DOHH2 (cell line): ENCODE measurements around the gene TSHZ2.

ENCODE experiments used
- H3F3A ChIP-seq: fragments of 200-600 bp; sonication (generic), shearing (Covaris generic); 2 replicates; pipeline ENCODE4 v1.6.0; 2016; ENCODE audit warnings: antibody characterized with exemption, mild to moderate bottlenecking; ENCODE audit not compliant: control insufficient read depth, insufficient read depth
- H3K27ac ChIP-seq: fragments of 200-600 bp; sonication (generic); 2 replicates; pipeline ENCODE4 v1.5.1; 2014; ENCODE audit warnings: low read depth, mild to moderate bottlenecking, low read length, moderate library complexity
- H3K27me3 ChIP-seq: fragments of 200-600 bp; sonication (generic); 2 replicates; pipeline ENCODE4 v1.6.1; 2014; ENCODE audit warnings: mild to moderate bottlenecking, low read length, mixed read lengths; ENCODE audit not compliant: control insufficient read depth
- H3K36me3 ChIP-seq: fragments of 200-600 bp; sonication (generic); 2 replicates; pipeline ENCODE4 v1.6.1; 2014; ENCODE audit warnings: mild to moderate bottlenecking, low read length, moderate library complexity, mixed read lengths; ENCODE audit not compliant: control insufficient read depth
- H3K4me1 ChIP-seq: fragments of 200-600 bp; sonication (generic); 2 replicates; pipeline ENCODE4 v1.6.1; 2014; ENCODE audit warnings: mild to moderate bottlenecking, low read length, mixed read lengths; ENCODE audit not compliant: control insufficient read depth
- H3K4me2 ChIP-seq: fragments of 200-600 bp; sonication (generic); 2 replicates; pipeline ENCODE4 v1.6.0; 2014; ENCODE audit warnings: mild to moderate bottlenecking, low read length, moderate library complexity
- H3K4me3 ChIP-seq: fragments of 200-600 bp; sonication (generic); 2 replicates; pipeline ENCODE4 v1.5.1; 2014; ENCODE audit warnings: mild to moderate bottlenecking, low read length, mixed read lengths
- H3K79me2 ChIP-seq: fragments of 200-600 bp; sonication (generic); 2 replicates; pipeline ENCODE4 v1.6.1; 2014; ENCODE audit warnings: mild to moderate bottlenecking, low read length, mixed read lengths; ENCODE audit not compliant: control insufficient read depth
- H3K9me2 ChIP-seq: fragments of 200-600 bp; sonication (generic); replicated peaks from 2 replicates; pipeline ENCODE4 v1.6.1; 2014; ENCODE audit warnings: mild to moderate bottlenecking, low read length, mixed read lengths; ENCODE audit not compliant: control insufficient read depth
- H3K9me3 ChIP-seq: fragments of 200-600 bp; sonication (generic); 2 replicates; pipeline ENCODE4 v1.6.1; 2014; ENCODE audit warnings: antibody characterized with exemption, low read length, mixed read lengths; ENCODE audit not compliant: control insufficient read depth, insufficient read depth
- H4K20me1 ChIP-seq: fragments of 200-600 bp; sonication (generic); 2 replicates; pipeline ENCODE4 v1.6.0; 2014; ENCODE audit warnings: low read depth, mild to moderate bottlenecking, antibody characterized with exemption, low read length, moderate library complexity; ENCODE audit not compliant: control insufficient read depth, insufficient read depth
- CTCF ChIP-seq: fragments of 200-600 bp; sonication (generic); IDR thresholded peaks from one replicate; pipeline ENCODE4 v1.5.1; 2014; ENCODE audit warnings: antibody characterized with exemption, mild to moderate bottlenecking, low read depth, low read length; ENCODE audit not compliant: poor library complexity, severe bottlenecking
- EZH2phosphoT487 ChIP-seq: fragments of 200-600 bp; sonication (generic); IDR thresholded peaks from 2 replicates; pipeline ENCODE4 v1.6.1; 2017; ENCODE audit warnings: borderline replicate concordance, mild to moderate bottlenecking, antibody characterized with exemption, low read length, moderate library complexity, mixed read lengths

The TSHZ2 gene

GRCh38 chr20:53445932-53446331, 473.8 kb downstream of the TSHZ2 start:
- H3K4me3 ChIP-seq = no peak overlapping the region
- H3K9me2 ChIP-seq = no peaks in the 10 kb centered on the region
- no peaks in the 10 kb centered on the region for H3K36me3 ChIP-seq
- no peak overlapping the region for H3K4me2 ChIP-seq
- no peak overlapping the region for H3K27ac ChIP-seq
- H4K20me1 ChIP-seq = no peaks in the 10 kb centered on the region
- TF ChIP-seq EZH2phosphoT487 (no peak), CTCF (no peak)
- no peaks in the 10 kb centered on the region for H3F3A ChIP-seq
- no peaks in the 10 kb centered on the region for H3K27me3 ChIP-seq
- H3K79me2 ChIP-seq = no peaks in the 10 kb centered on the region
- H3K9me3 ChIP-seq = peaks cover 19% of the 10 kb centered on the region
- H3K4me1 ChIP-seq = no peaks in the 10 kb centered on the region

- H3K4me2 ChIP-seq = no peak overlapping the region
- H3K27me3 ChIP-seq = no peaks in the 10 kb centered on the region
- H3K4me1 ChIP-seq = no peaks in the 10 kb centered on the region
- no peaks in the 10 kb centered on the region for H3K36me3 ChIP-seq
- H3K27ac ChIP-seq = no peak overlapping the region
- H3F3A ChIP-seq = no peaks in the 10 kb centered on the region
- no peak overlapping the region for H3K4me3 ChIP-seq
- H3K9me2 ChIP-seq = no peaks in the 10 kb centered on the region
- no peaks in the 10 kb centered on the region for H3K79me2 ChIP-seq
- TF ChIP-seq EZH2phosphoT487 (no peak), CTCF (no peak)
- no peaks in the 10 kb centered on the region for H4K20me1 ChIP-seq
- peaks cover 19% of the 10 kb centered on the region for H3K9me3 ChIP-seq
Measured at GRCh38 chr20:53447316-53447715, 475.2 kb downstream of the TSHZ2 start.

GRCh38 chr20:53448426-53448825, 476.3 kb downstream of the TSHZ2 start:
- Histone ChIP-seq H3K4me1 (no peaks in the 10 kb centered on the region), H3K27me3 (no peaks in the 10 kb centered on the region), H3K4me3 (no peak overlapping the region), H3K27ac (no peak overlapping the region), H3K36me3 (no peaks in the 10 kb centered on the region), H3F3A (no peaks in the 10 kb centered on the region), H3K9me2 (no peaks in the 10 kb centered on the region), H3K79me2 (no peaks in the 10 kb centered on the region), H3K4me2 (no peak overlapping the region), H3K9me3 (peaks cover 19% of the 10 kb centered on the region), H4K20me1 (no peaks in the 10 kb centered on the region)
- TF ChIP-seq EZH2phosphoT487 (no peak), CTCF (no peak)

GRCh38 chr20:53448875-53449274, 476.7 kb downstream of the TSHZ2 start:
- H3K36me3 ChIP-seq = no peaks in the 10 kb centered on the region
- H3K4me2 ChIP-seq = no peak overlapping the region
- no peaks in the 10 kb centered on the region for H3K79me2 ChIP-seq
- no peaks in the 10 kb centered on the region for H4K20me1 ChIP-seq
- H3K27me3 ChIP-seq = no peaks in the 10 kb centered on the region
- peaks cover 19% of the 10 kb centered on the region for H3K9me3 ChIP-seq
- H3K27ac ChIP-seq = no peak overlapping the region
- H3K9me2 ChIP-seq = no peaks in the 10 kb centered on the region
- no peaks in the 10 kb centered on the region for H3K4me1 ChIP-seq
- no peak overlapping the region for H3K4me3 ChIP-seq
- TF ChIP-seq CTCF = no peak
- TF ChIP-seq EZH2phosphoT487 = no peak
- no peaks in the 10 kb centered on the region for H3F3A ChIP-seq
